Stomach (tissue), 9 donors: ENCODE results near the gene IGF1R. TPM values are rescaled to one million over a fixed set of nuclear protein-coding genes. Genes with fewer than 3 reads are reported as not detected.

Experiments used
- DNase-seq, 2 donors: peaks; one replicate each; pipeline versions ENCODE4 v3.0.0 to v3.0.0-alpha.2; 2013 to 2019
- H3K27ac ChIP-seq, 5 donors: fragments of 200-600 bp in 4 of 5; sonication (generic) in 4 of 5; one replicate each; pipeline ENCODE4 v1.5.1; 2013 to 2019; ENCODE audit warnings: mild to moderate bottlenecking in 1 of 5, moderate library complexity in 1 of 5
- H3K27me3 ChIP-seq, 3 donors: fragments of 200-600 bp; sonication (generic); one replicate each; pipeline ENCODE4 v1.5.1; 2017 to 2019; ENCODE audit warnings: mixed run types in 1 of 3
- H3K36me3 ChIP-seq, 4 donors: fragments of 200-600 bp; sonication (generic); 1 replicate in 3 of 4; 2 replicates in 1 of 4; pipeline ENCODE4 v1.5.1; 2016 to 2019
- H3K4me1 ChIP-seq, 4 donors: fragments of 200-600 bp; sonication (generic); one replicate each; pipeline ENCODE4 v1.5.1; 2016 to 2019
- H3K4me3 ChIP-seq, 4 donors: fragments of 200-600 bp; sonication (generic) in 3 of 4; one replicate each; pipeline ENCODE4 v1.5.1; 2016 to 2019; ENCODE audit warnings: mild to moderate bottlenecking in 1 of 4
- H3K9me3 ChIP-seq, 4 donors: fragments of 200-600 bp; sonication (generic); one replicate each; pipeline ENCODE4 v1.5.1; 2016 to 2019
- EP300 ChIP-seq: sonication (generic); formaldehyde crosslinking; IDR thresholded peaks from one replicate; pipeline ENCODE4 v1.6.1; 2017; ENCODE audit warnings: antibody characterized with exemption
- POLR2A ChIP-seq, 4 donors: fragments of 450-650 bp; IDR thresholded peaks; one replicate each; pipeline ENCODE4 v1.6.1; 2016; ENCODE audit warnings: antibody characterized with exemption in 4 of 4, control low read depth in 2 of 4, mild to moderate bottlenecking in 1 of 4, moderate library complexity in 1 of 4
- POLR2AphosphoS5 ChIP-seq, 3 donors: sonication (generic); formaldehyde crosslinking; IDR thresholded peaks; one replicate each; pipeline ENCODE4 v1.6.1; 2016; ENCODE audit warnings: antibody characterized with exemption in 3 of 3
- WGBS, 5 donors: extraction: QIAGEN DNeasy Blood & Tissue Kit in 3 of 5; methylation state at CpG; one replicate each; pipeline versions ENCODE4 v1.1.5 to v1.1.7; 2013 to 2018; 5-methylcytosine and 5-hydroxymethylcytosine counted together
- intact Hi-C: fragments of 100-400 bp; cut with DNase I; formaldehyde crosslinking; loops from one replicate; pipeline ENCODE4 v1.15.1; 2023; ENCODE audit warnings: low total_unique reads
- polyA plus RNA-seq, 3 donors: library from polyadenylated mRNA; stranded (reverse); fragments of 200-250 nt; gene quantifications; one replicate each; pipeline ENCODE4 v1.2.3, GENCODE V29; 2013
- total RNA-seq, 5 donors: library from RNA; depleted of rRNA; stranded (reverse); fragments of >200 nt; gene quantifications; one replicate each; pipeline versions ENCODE4 v1.1.0 to v1.2.3, GENCODE V29; 2014 to 2016
- TF ChIP-seq, protein P1 (sequence below), 7 experiments: fragments of 450-650 bp in 4 of 7; fragments of 200-600 bp in 3 of 7; sonication (generic) in 3 of 7; IDR thresholded peaks; one replicate each; pipeline ENCODE4 v1.5.1; 2016 to 2019; ENCODE audit warnings: antibody characterized with exemption in 7 of 7, control low read depth in 2 of 7, mild to moderate bottlenecking in 1 of 7
- donor health status: healthy with polysubstance abuse.
- donor health status: Bipolar disorder and iron deficiency.
- donor health status: healthy.

Gene IGF1R
- total and polyA plus RNA-seq, 8 donors, result 2.3 to 131 (median 42.8) TPM

GRCh38 chr15:98674336-98674735 lies 26.0 kb downstream of the IGF1R start:
- intact Hi-C loops, result loop anchor here (10.0 kb wide), 1 partner anchor 70 kb away; no protein-coding TSS in a partner anchor
- peaks cover 22 to 80% (median 53%) of the 10 kb centered on the region in 4 donors for H3K4me1 ChIP-seq
- WGBS, 5 donors, result 29 to 61% (median 41%) methylated on average over 9 of the region's 9 CpGs

GRCh38 chr15:98676586-98677270 lies 28.4 kb downstream of the IGF1R start:
- TF ChIP-seq, protein P1, sequence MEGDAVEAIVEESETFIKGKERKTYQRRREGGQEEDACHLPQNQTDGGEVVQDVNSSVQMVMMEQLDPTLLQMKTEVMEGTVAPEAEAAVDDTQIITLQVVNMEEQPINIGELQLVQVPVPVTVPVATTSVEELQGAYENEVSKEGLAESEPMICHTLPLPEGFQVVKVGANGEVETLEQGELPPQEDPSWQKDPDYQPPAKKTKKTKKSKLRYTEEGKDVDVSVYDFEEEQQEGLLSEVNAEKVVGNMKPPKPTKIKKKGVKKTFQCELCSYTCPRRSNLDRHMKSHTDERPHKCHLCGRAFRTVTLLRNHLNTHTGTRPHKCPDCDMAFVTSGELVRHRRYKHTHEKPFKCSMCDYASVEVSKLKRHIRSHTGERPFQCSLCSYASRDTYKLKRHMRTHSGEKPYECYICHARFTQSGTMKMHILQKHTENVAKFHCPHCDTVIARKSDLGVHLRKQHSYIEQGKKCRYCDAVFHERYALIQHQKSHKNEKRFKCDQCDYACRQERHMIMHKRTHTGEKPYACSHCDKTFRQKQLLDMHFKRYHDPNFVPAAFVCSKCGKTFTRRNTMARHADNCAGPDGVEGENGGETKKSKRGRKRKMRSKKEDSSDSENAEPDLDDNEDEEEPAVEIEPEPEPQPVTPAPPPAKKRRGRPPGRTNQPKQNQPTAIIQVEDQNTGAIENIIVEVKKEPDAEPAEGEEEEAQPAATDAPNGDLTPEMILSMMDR (IDR thresholded peaks at IDR 0.05), result no peak
- TF ChIP-seq POLR2A (IDR thresholded peaks at IDR 0.05), result no peak
- TF ChIP-seq EP300, result no peak
- no peak for TF ChIP-seq POLR2AphosphoS5 (IDR thresholded peaks at IDR 0.05)
- Histone ChIP-seq H3K27me3 (no peaks in the 10 kb centered on the region), H3K4me3 (no peak overlapping the region), H3K4me1 (peaks cover 0 to 62% (median 35%) of the 10 kb centered on the region in 4 donors), H3K36me3 (no peaks in the 10 kb centered on the region), H3K9me3 (no peaks in the 10 kb centered on the region), H3K27ac (peak overlapping the region in 1 of 5 donors; percentile 27)
- DNase-seq, result no peak
- WGBS, 5 donors, result 84 to 88% (median 87%) methylated on average over 7 of the region's 7 CpGs
- intact Hi-C loops, result loop anchor here (10.0 kb wide), 1 partner anchor 68 kb away; no protein-coding TSS in a partner anchor

More at GRCh38 chr15:98674336-98674735, 26.0 kb downstream of the IGF1R start:
- Histone ChIP-seq H3K27me3 (no peaks in the 10 kb centered on the region), H3K9me3 (no peaks in the 10 kb centered on the region), H3K4me3 (no peak overlapping the region), H3K36me3 (no peaks in the 10 kb centered on the region), H3K27ac (peak overlapping the region; percentile 15 to 78 (median 49))
- DNase-seq, result peak in 1 of 2 donors; percentile 84
- TF ChIP-seq POLR2AphosphoS5 (IDR thresholded peaks at IDR 0.05), result peak in 1 of 3 donors; percentile 65
- TF ChIP-seq POLR2A (IDR thresholded peaks at IDR 0.05), result no peak

- H3K4me3 ChIP-seq, result no peak overlapping the region
- H3K9me3 ChIP-seq, result no peaks in the 10 kb centered on the region
- intact Hi-C loops, result loop anchor here (10.0 kb wide), 1 partner anchor 67 kb away; no protein-coding TSS in a partner anchor
- DNase-seq, result no peak
- no peaks in the 10 kb centered on the region for H3K36me3 ChIP-seq
- 70 to 89% (median 79%) methylated on average over 5 of the region's 5 CpGs for WGBS, 5 donors
- TF ChIP-seq EP300 (no peak), POLR2AphosphoS5 (IDR thresholded peaks at IDR 0.05) (no peak), POLR2A (IDR thresholded peaks at IDR 0.05) (no peak)
- TF ChIP-seq, protein P1 (IDR thresholded peaks at IDR 0.05), result no peak
- H3K27me3 ChIP-seq, result no peaks in the 10 kb centered on the region
- H3K4me1 ChIP-seq, result peaks cover 0 to 63% (median 34%) of the 10 kb centered on the region in 4 donors
- H3K27ac ChIP-seq, result peak overlapping the region in 1 of 5 donors; percentile 27
Measured at GRCh38 chr15:98677345-98678059, 29.2 kb downstream of the IGF1R start.

- peaks cover under 1 to 63% (median 38%) of the 10 kb centered on the region in 4 donors for H3K4me1 ChIP-seq
Measured at GRCh38 chr15:98678484-98678883, 30.1 kb downstream of the IGF1R start.

More at GRCh38 chr15:98678484-98678883, 30.1 kb downstream of the IGF1R start:
- TF ChIP-seq, protein P1 (IDR thresholded peaks at IDR 0.05), result no peak
- TF ChIP-seq POLR2A (IDR thresholded peaks at IDR 0.05) (no peak), EP300 (no peak), POLR2AphosphoS5 (IDR thresholded peaks at IDR 0.05) (no peak)
- no peaks in the 10 kb centered on the region for H3K9me3 ChIP-seq
- 94 to 97% (median 95%) methylated on average over 7 of the region's 7 CpGs for WGBS, 5 donors
- no peaks in the 10 kb centered on the region for H3K27me3 ChIP-seq
- intact Hi-C loops, result loop anchor here (10.0 kb wide), 1 partner anchor 66 kb away; no protein-coding TSS in a partner anchor
- H3K36me3 ChIP-seq, result no peaks in the 10 kb centered on the region
- no peak for DNase-seq
- H3K4me3 ChIP-seq, result no peak overlapping the region
- H3K27ac ChIP-seq, result no peak overlapping the region
